Natural killer cell (primary cell): ENCODE measurements around the gene SOSTDC1. TPM values are rescaled to one million over a fixed set of nuclear protein-coding genes. Genes with fewer than 3 reads are reported as not detected.

ENCODE experiments used
- ATAC-seq, 3 donors: fragments of 150-1000 bp in 2 of 3; fragments of 200-7000 bp in 1 of 3; cut with Tn5 transposase; 1 replicate in 1 of 3; 2 replicates in 2 of 3; pipeline ENCODE4 v1.10.0; 2021; ENCODE audit warnings: mild to moderate bottlenecking in 2 of 3, moderate library complexity in 2 of 3
- DNase-seq, 2 donors: peaks; one replicate each; pipeline versions ENCODE4 v3.0.0 to v3.0.0-alpha.2; 2013 to 2021; ENCODE audit warnings: mixed read lengths in 1 of 2
- H3K27ac ChIP-seq: one replicate; pipeline ENCODE4 v1.5.1; 2013; ENCODE audit warnings: mild to moderate bottlenecking, low read length
- H3K27me3 ChIP-seq: one replicate; pipeline ENCODE4 v1.6.1; 2013; ENCODE audit warnings: low read length; ENCODE audit not compliant: control insufficient read depth, insufficient read depth
- H3K36me3 ChIP-seq: one replicate; pipeline ENCODE4 v1.6.1; 2013; ENCODE audit warnings: low read length; ENCODE audit not compliant: control insufficient read depth, insufficient read depth
- H3K4me1 ChIP-seq: one replicate; pipeline ENCODE4 v1.6.1; 2013; ENCODE audit warnings: low read length; ENCODE audit not compliant: control insufficient read depth, insufficient read depth
- H3K4me3 ChIP-seq: one replicate; pipeline ENCODE4 v1.5.1; 2013; ENCODE audit warnings: low read length
- H3K9me3 ChIP-seq: one replicate; pipeline ENCODE4 v1.6.1; 2013; ENCODE audit warnings: low read length; ENCODE audit not compliant: control insufficient read depth, insufficient read depth
- H3K27ac Mint-ChIP-seq, 2 donors: one replicate each; pipeline ENCODE4 v1.8.0; 2022; ENCODE audit warnings: mild to moderate bottlenecking in 2 of 2, mixed read lengths in 2 of 2, moderate library complexity in 1 of 2
- H3K27me3 Mint-ChIP-seq, 2 donors: one replicate each; pipeline ENCODE4 v1.8.0; 2022; ENCODE audit warnings: low read depth in 2 of 2, mixed read lengths in 2 of 2
- H3K36me3 Mint-ChIP-seq: one replicate; pipeline ENCODE4 v1.8.0; 2022; ENCODE audit warnings: mixed read lengths
- H3K4me1 Mint-ChIP-seq, 2 donors: one replicate each; pipeline ENCODE4 v1.8.0; 2022; ENCODE audit warnings: mixed read lengths in 2 of 2
- H3K4me3 Mint-ChIP-seq: one replicate; pipeline ENCODE4 v1.8.0; 2022; ENCODE audit warnings: mild to moderate bottlenecking, moderate library complexity, mixed read lengths
- H3K9me3 Mint-ChIP-seq, 2 donors: one replicate each; pipeline ENCODE4 v1.8.0; 2022; ENCODE audit warnings: mixed read lengths in 2 of 2
- WGBS: methylation state at CpG from one replicate; pipeline ENCODE4 v1.1.7; 2013; ENCODE audit warnings: missing lambda C conversion rate; ENCODE audit not compliant: insufficient coverage; 5-methylcytosine and 5-hydroxymethylcytosine counted together
- intact Hi-C: fragments of 100-400 bp; cut with micrococcal nuclease; formaldehyde crosslinking; loops from one replicate; pipeline ENCODE4 v1.14.2; 2022
- total RNA-seq, 4 donors: library from RNA; stranded (reverse); fragments of 120-200 nt in 1 of 4; gene quantifications; one replicate each; pipeline versions ENCODE4 v1.2.3 to v1.2.4, GENCODE V29; 2013 to 2022
- TF ChIP-seq, protein P1 (sequence below): fragments of 200-600 bp; IDR thresholded peaks from one replicate; pipeline ENCODE4 v1.8.0; 2022; ENCODE audit warnings: antibody characterized with exemption

Gene SOSTDC1, protein sequence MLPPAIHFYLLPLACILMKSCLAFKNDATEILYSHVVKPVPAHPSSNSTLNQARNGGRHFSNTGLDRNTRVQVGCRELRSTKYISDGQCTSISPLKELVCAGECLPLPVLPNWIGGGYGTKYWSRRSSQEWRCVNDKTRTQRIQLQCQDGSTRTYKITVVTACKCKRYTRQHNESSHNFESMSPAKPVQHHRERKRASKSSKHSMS
- total RNA-seq = not detected
- not detected for total RNA-seq (2013)

DNA sequence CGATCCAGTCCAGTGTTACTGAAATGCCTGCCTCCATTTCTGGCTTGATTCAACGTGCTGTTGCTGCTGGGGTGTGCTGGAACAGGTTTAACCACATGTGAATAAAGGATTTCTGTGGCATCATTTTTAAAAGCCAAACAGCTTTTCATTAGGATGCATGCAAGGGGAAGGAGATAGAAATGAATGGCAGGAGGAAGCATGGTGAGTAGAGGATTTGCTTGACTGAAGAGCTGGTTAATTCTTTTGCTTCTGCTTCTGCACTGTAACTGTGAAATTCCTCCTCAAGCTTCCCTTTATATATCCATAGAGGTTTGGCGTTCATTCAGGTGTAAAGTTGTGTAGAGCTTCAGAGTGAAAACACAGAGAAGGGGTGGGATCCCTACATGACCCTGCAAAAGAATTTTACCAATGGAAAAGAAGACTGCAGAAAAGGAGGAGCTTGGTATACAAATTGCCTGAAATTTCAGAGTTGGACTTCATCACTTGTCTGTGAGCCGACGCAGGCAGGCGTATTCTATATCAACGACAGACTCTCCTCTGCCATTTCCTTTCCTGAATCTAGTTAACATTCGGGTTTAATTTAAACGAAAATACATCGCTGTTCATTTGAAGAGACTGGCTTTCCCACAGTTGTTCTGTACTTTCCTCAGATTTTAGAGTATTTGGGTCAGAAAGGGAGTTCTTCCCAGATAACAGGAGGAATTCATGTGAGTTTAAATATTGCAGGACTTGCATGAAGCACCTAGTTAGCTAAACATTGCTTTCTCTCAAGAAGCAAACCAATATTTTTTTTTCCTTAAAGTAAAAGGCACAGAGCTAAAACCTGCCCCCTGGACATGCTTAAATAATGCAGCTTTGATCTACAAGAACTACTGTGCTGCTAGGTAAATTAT lies at the start of gene SOSTDC1:
Gene SOSTDC1 (minus strand): TSS at position 270 of the 893 bp plus-strand sequence. CDS start 70 bp downstream, at position 200.
- intact Hi-C loops = no loop called here
- no peak for DNase-seq
- H3K27me3 Mint-ChIP-seq = peaks cover 0 to 22% of the 10 kb centered on the region in 2 donors
- H3K4me1 Mint-ChIP-seq = peaks cover 0 to 6% of the 10 kb centered on the region in 2 donors
- no peak within 1 kb of the TSS for H3K4me3 ChIP-seq
- H3K9me3 Mint-ChIP-seq = no peaks in the 10 kb centered on the region
- no peak within 1 kb of the TSS for H3K4me3 Mint-ChIP-seq
- H3K36me3 ChIP-seq = no peaks in the 10 kb centered on the region
- H3K27me3 ChIP-seq = peaks cover 5% of the 10 kb centered on the region
- ATAC-seq = no peak
- no peak within 1 kb of the TSS for H3K27ac Mint-ChIP-seq
- H3K9me3 ChIP-seq = no peaks in the 10 kb centered on the region
- H3K27ac ChIP-seq = no peak within 1 kb of the TSS
- H3K4me1 ChIP-seq = no peaks in the 10 kb centered on the region
- H3K36me3 Mint-ChIP-seq = no peaks in the 10 kb centered on the region
- TF ChIP-seq, protein P1, sequence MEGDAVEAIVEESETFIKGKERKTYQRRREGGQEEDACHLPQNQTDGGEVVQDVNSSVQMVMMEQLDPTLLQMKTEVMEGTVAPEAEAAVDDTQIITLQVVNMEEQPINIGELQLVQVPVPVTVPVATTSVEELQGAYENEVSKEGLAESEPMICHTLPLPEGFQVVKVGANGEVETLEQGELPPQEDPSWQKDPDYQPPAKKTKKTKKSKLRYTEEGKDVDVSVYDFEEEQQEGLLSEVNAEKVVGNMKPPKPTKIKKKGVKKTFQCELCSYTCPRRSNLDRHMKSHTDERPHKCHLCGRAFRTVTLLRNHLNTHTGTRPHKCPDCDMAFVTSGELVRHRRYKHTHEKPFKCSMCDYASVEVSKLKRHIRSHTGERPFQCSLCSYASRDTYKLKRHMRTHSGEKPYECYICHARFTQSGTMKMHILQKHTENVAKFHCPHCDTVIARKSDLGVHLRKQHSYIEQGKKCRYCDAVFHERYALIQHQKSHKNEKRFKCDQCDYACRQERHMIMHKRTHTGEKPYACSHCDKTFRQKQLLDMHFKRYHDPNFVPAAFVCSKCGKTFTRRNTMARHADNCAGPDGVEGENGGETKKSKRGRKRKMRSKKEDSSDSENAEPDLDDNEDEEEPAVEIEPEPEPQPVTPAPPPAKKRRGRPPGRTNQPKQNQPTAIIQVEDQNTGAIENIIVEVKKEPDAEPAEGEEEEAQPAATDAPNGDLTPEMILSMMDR = no peak
- 32% methylated on average over 9 of the region's 10 CpGs for WGBS

DNA sequence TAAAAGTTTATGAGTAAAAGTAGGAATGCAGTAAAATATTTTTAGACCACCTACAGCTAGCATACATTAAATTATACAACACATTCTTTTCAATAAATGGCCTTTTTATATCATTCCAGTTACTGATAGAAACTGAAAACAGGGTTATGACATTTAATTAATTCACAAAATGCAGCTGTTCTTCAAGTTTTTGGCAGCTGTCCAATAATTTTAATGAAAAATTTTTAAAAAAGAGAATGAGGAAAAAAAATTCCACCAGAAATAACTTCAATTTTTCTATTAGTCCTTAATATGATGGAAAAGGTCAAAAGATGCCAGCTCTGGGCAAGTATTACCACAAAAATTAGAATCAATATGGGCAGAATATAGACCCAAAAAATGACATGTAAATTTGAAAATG lies 49.2 kb upstream of the SOSTDC1 start:
- H3K27me3 Mint-ChIP-seq = no peaks in the 10 kb centered on the region
- Histone ChIP-seq H3K9me3 (no peaks in the 10 kb centered on the region), H3K4me3 (no peak overlapping the region), H3K27ac (no peak overlapping the region), H3K27me3 (no peaks in the 10 kb centered on the region), H3K36me3 (no peaks in the 10 kb centered on the region), H3K4me1 (no peaks in the 10 kb centered on the region)
- TF ChIP-seq, protein P1 = no peak
- ATAC-seq = no peak
- H3K9me3 Mint-ChIP-seq = peaks cover 0 to 2% of the 10 kb centered on the region in 2 donors
- no peaks in the 10 kb centered on the region for H3K36me3 Mint-ChIP-seq
- no peak overlapping the region for H3K4me3 Mint-ChIP-seq
- no peak overlapping the region for H3K27ac Mint-ChIP-seq
- DNase-seq = no peak
- intact Hi-C loops = no loop called here
- H3K4me1 Mint-ChIP-seq = no peaks in the 10 kb centered on the region

DNA sequence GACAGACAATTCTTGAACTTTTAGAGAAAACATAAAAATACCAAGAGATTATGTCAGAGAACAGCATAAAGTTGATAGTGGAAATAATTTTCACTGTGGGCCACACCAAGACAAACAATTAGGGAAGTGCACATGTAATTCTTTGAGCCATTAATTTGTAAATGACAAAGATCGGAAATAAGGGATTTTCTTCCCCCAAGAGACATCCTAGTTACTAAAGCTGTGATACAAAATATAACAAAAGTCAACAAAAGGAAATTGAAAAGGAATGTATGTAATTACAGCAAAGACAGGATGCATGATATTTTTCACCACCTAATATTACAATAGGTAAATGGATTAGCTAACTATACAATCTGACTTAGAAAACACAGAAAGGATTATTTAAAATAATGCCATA lies 48.7 kb upstream of the SOSTDC1 start:
- H3K4me1 Mint-ChIP-seq = no peaks in the 10 kb centered on the region
- Histone ChIP-seq H3K27me3 (no peaks in the 10 kb centered on the region), H3K4me3 (no peak overlapping the region), H3K36me3 (no peaks in the 10 kb centered on the region), H3K4me1 (no peaks in the 10 kb centered on the region), H3K27ac (no peak overlapping the region), H3K9me3 (no peaks in the 10 kb centered on the region)
- intact Hi-C loops = no loop called here
- TF ChIP-seq, protein P1 = no peak
- DNase-seq = no peak
- peaks cover 0 to 2% of the 10 kb centered on the region in 2 donors for H3K9me3 Mint-ChIP-seq
- H3K4me3 Mint-ChIP-seq = no peak overlapping the region
- WGBS = no CpG with 5 or more reads among the region's 1 CpG
- H3K36me3 Mint-ChIP-seq = no peaks in the 10 kb centered on the region
- no peak for ATAC-seq
- no peaks in the 10 kb centered on the region for H3K27me3 Mint-ChIP-seq
- no peak overlapping the region for H3K27ac Mint-ChIP-seq
